HCT116 (cell line): ENCODE results near the gene PSMA3. TPM values are rescaled to one million over a fixed set of nuclear protein-coding genes. Genes with fewer than 3 reads are reported as not detected.

ENCODE experiments used
- ATAC-seq: fragments of 200-7000 bp; cut with Tn5 transposase; 2 replicates; pipeline ENCODE4 v1.9.1; 2020; ENCODE audit warnings: mild to moderate bottlenecking, moderate library complexity
- BruUV-seq: library from RNA; stranded (reverse); fragments of 400-500 nt; replicated peaks from 2 replicates; lab custom pipeline; 2021; lab: Mats Ljungman, UMichigan
- CTCF ChIA-PET: fragments of 300-600 bp; sonication (Branson Sonifier 250); formaldehyde crosslinking; loops from one replicate; lab custom pipeline; 2021; ENCODE audit warnings: antibody characterized with exemption; lab: Charles Lee
- POLR2A ChIA-PET: fragments of 300-600, 350-600 bp; sonication (Branson Sonifier 250); formaldehyde crosslinking; loops from one replicate; lab custom pipeline; 2021; ENCODE audit warnings: antibody characterized with exemption; lab: Charles Lee
- RAD21 ChIA-PET, 2 experiments: fragments of 300-600 bp; sonication (Branson Sonifier 250); formaldehyde crosslinking; loops; one replicate each; lab custom pipeline; 2023; ENCODE audit warnings: low total read pairs in 2 of 2; ENCODE audit not compliant: uncharacterized antibody in 2 of 2, unreplicated experiment in 2 of 2, low non-redundant PET in 1 of 2; lab: Charles Lee
- DNase-seq: peaks from one replicate; pipeline ENCODE4 v3.0.0-alpha.2; 2010; ENCODE audit warnings: low read depth, low spot score
- H2AFZ ChIP-seq: fragments of 200-600 bp; shearing (Covaris generic), sonication (generic); 2 replicates; pipeline ENCODE4 v1.6.1; 2017; ENCODE audit warnings: low read depth, mixed run types, mixed read lengths, antibody characterized with exemption, low read length; ENCODE audit not compliant: poor library complexity, severe bottlenecking
- H3K27ac ChIP-seq: 2 replicates; pipeline ENCODE4 v1.5.1; 2012; ENCODE audit warnings: low read depth, low read length
- H3K27me3 ChIP-seq: fragments of 200-600 bp; sonication (generic); 2 replicates; pipeline ENCODE4 v1.6.1; 2016; ENCODE audit warnings: mixed run types, low read length, mixed read lengths; ENCODE audit not compliant: insufficient read depth
- H3K36me3 ChIP-seq, 2 experiments: fragments of 200-500 bp in 1 of 2; fragments of 200-600 bp in 1 of 2; sonication (Bioruptor generic) in 1 of 2; sonication (generic) in 1 of 2; 2 replicates each; pipeline versions ENCODE4 v1.5.1 to v1.6.1; 2014 to 2016; ENCODE audit warnings: low read length in 2 of 2, inconsistent platforms in 1 of 2, mixed read lengths in 1 of 2, mixed run types in 1 of 2; ENCODE audit not compliant: insufficient read depth in 2 of 2, control insufficient read depth in 1 of 2
- H3K4me1 ChIP-seq, 2 experiments: fragments of 200-600 bp in 1 of 2; sonication (generic) in 1 of 2; 2 replicates each; pipeline versions ENCODE4 v1.5.1 to v1.6.1; 2012 to 2017; ENCODE audit warnings: low read length in 2 of 2, inconsistent platforms in 1 of 2, mild to moderate bottlenecking in 1 of 2, mixed read lengths in 1 of 2, mixed run types in 1 of 2, moderate library complexity in 1 of 2; ENCODE audit not compliant: insufficient read depth in 2 of 2, control insufficient read depth in 1 of 2
- H3K4me2 ChIP-seq: fragments of 200-600 bp; sonication (generic); 2 replicates; pipeline ENCODE4 v1.6.1; 2017; ENCODE audit warnings: mixed run types, low read length, mixed read lengths
- H3K4me3 ChIP-seq, 2 experiments: fragments of 200-600 bp in 1 of 2; sonication (generic) in 1 of 2; replicated peaks in 1 of 2; 2 replicates each; pipeline ENCODE4 v1.5.1; 2011 to 2016; ENCODE audit warnings: low read length in 2 of 2, control low read depth in 1 of 2, low read depth in 1 of 2, mild to moderate bottlenecking in 1 of 2, mixed read lengths in 1 of 2, mixed run types in 1 of 2
- H3K79me2 ChIP-seq: fragments of 200-600 bp; sonication (generic); 2 replicates; pipeline ENCODE4 v1.6.1; 2017; ENCODE audit warnings: mild to moderate bottlenecking, mixed run types, low read length, moderate library complexity, mixed read lengths; ENCODE audit not compliant: insufficient read depth
- H3K9ac ChIP-seq: fragments of 200-600 bp; sonication (generic); 2 replicates; pipeline ENCODE4 v1.6.1; 2016; ENCODE audit warnings: low read length, mixed read lengths
- H3K9me2 ChIP-seq: fragments of 200-600 bp; sonication (generic), shearing (Covaris generic); 2 replicates; pipeline ENCODE4 v1.6.1; 2017; ENCODE audit warnings: mixed run types, mild to moderate bottlenecking, moderate library complexity; ENCODE audit not compliant: insufficient read depth
- H3K9me3 ChIP-seq, 2 experiments: fragments of 200-500 bp in 1 of 2; fragments of 200-600 bp in 1 of 2; sonication (Bioruptor generic) in 1 of 2; sonication (generic) in 1 of 2; 2 replicates each; pipeline ENCODE4 v1.6.1; 2014 to 2017; ENCODE audit warnings: low read length in 2 of 2, mixed read lengths in 2 of 2, inconsistent platforms in 1 of 2, low read depth in 1 of 2, mild to moderate bottlenecking in 1 of 2, mixed run types in 1 of 2, moderate library complexity in 1 of 2; ENCODE audit not compliant: control insufficient read depth in 1 of 2, insufficient read depth in 1 of 2
- H4K20me1 ChIP-seq: fragments of 200-600 bp; sonication (generic), shearing (Covaris generic); 2 replicates; pipeline ENCODE4 v1.6.1; 2017; ENCODE audit warnings: mixed run types, mild to moderate bottlenecking, moderate library complexity; ENCODE audit not compliant: insufficient read depth
- CBX3 ChIP-seq: IDR thresholded peaks from 2 replicates; pipeline ENCODE4 v1.6.1; 2012; ENCODE audit warnings: low read depth
- CEBPB ChIP-seq: IDR thresholded peaks from 2 replicates; pipeline ENCODE4 v1.6.1; 2012; ENCODE audit warnings: low read depth
- CTCF ChIP-seq, 3 experiments: fragments of 200-600 bp in 1 of 3; sonication (generic) in 1 of 3; IDR thresholded peaks in 2 of 3; conservative IDR thresholded peaks in 1 of 3; 2 replicates each; pipeline ENCODE4 v1.5.1; 2012 to 2017; ENCODE audit warnings: low read depth in 2 of 3, low read length in 2 of 3, antibody characterized with exemption in 1 of 3, borderline replicate concordance in 1 of 3, control low read depth in 1 of 3, mild to moderate bottlenecking in 1 of 3, mixed read lengths in 1 of 3, mixed run types in 1 of 3, moderate library complexity in 1 of 3; ENCODE audit not compliant: insufficient read depth in 1 of 3
- EGR1 ChIP-seq: IDR thresholded peaks from 2 replicates; pipeline ENCODE4 v1.6.1; 2012; ENCODE audit warnings: low read depth
- EZH2 ChIP-seq: fragments of 200-600 bp; sonication (generic); IDR thresholded peaks from 2 replicates; pipeline ENCODE4 v1.6.1; 2017; ENCODE audit warnings: antibody characterized with exemption, mixed run types
- EZH2phosphoT487 ChIP-seq: fragments of 200-600 bp; IDR thresholded peaks from 2 replicates; pipeline ENCODE4 v1.6.1; 2018; ENCODE audit warnings: antibody characterized with exemption, borderline replicate concordance
- FOSL1 ChIP-seq: IDR thresholded peaks from 2 replicates; pipeline ENCODE4 v1.6.1; 2012; ENCODE audit warnings: low read depth
- JUND ChIP-seq: IDR thresholded peaks from 2 replicates; pipeline ENCODE4 v1.6.1; 2012
- POLR2A ChIP-seq: IDR thresholded peaks from 2 replicates; pipeline ENCODE4 v1.7.0; 2011; ENCODE audit warnings: borderline replicate concordance; ENCODE audit not compliant: insufficient read depth, insufficient read length; ENCODE audit errors: extremely low read depth
- POLR2AphosphoS5 ChIP-seq: IDR thresholded peaks from 2 replicates; pipeline ENCODE4 v1.6.1; 2011; ENCODE audit warnings: mild to moderate bottlenecking, low read depth, low read length, moderate library complexity
- REST ChIP-seq: IDR thresholded peaks from 2 replicates; pipeline ENCODE4 v1.6.1; 2012; ENCODE audit warnings: low read depth
- SIN3A ChIP-seq: IDR thresholded peaks from 2 replicates; pipeline ENCODE4 v1.6.1; 2012; ENCODE audit warnings: low read depth
- TCF7L2 ChIP-seq: IDR thresholded peaks from 2 replicates; pipeline ENCODE4 v1.7.0; 2011; ENCODE audit warnings: borderline replicate concordance, inconsistent platforms; ENCODE audit not compliant: insufficient read depth, insufficient read length; ENCODE audit errors: extremely low read depth
- YY1 ChIP-seq: IDR thresholded peaks from 2 replicates; pipeline ENCODE4 v1.6.1; 2011; ENCODE audit warnings: low read length, low read depth, moderate library complexity, mild to moderate bottlenecking; ENCODE audit not compliant: insufficient replicate concordance; ENCODE audit errors: extremely low read depth
- ZNF274 ChIP-seq: fragments of 200-500 bp; sonication (Bioruptor generic); IDR thresholded peaks from 2 replicates; pipeline ENCODE4 v1.6.1; 2014; ENCODE audit warnings: mild to moderate bottlenecking, low read depth, low read length, inconsistent platforms
- intact Hi-C: fragments of 100-400 bp; cut with micrococcal nuclease; formaldehyde crosslinking; loops from 2 replicates; pipeline ENCODE4 v1.10.0; 2022
- total RNA-seq: library from RNA; stranded (reverse); gene quantifications from one replicate; pipeline ENCODE4 v1.2.1, GENCODE V29; 2021; ENCODE audit not compliant: unreplicated experiment
- TF ChIP-seq, protein P1 (sequence below): IDR thresholded peaks from 2 replicates; pipeline ENCODE4 v1.6.1; 2011; ENCODE audit warnings: mild to moderate bottlenecking, low read length, moderate library complexity; ENCODE audit not compliant: insufficient replicate concordance; ENCODE audit errors: extremely low read depth
- TF ChIP-seq, protein P2 (sequence below): IDR thresholded peaks from 2 replicates; pipeline ENCODE4 v1.6.1; 2012

Gene PSMA3
- total RNA-seq, 1 experiment from 2014 or later = 267 TPM

- TF ChIP-seq, protein P1, sequence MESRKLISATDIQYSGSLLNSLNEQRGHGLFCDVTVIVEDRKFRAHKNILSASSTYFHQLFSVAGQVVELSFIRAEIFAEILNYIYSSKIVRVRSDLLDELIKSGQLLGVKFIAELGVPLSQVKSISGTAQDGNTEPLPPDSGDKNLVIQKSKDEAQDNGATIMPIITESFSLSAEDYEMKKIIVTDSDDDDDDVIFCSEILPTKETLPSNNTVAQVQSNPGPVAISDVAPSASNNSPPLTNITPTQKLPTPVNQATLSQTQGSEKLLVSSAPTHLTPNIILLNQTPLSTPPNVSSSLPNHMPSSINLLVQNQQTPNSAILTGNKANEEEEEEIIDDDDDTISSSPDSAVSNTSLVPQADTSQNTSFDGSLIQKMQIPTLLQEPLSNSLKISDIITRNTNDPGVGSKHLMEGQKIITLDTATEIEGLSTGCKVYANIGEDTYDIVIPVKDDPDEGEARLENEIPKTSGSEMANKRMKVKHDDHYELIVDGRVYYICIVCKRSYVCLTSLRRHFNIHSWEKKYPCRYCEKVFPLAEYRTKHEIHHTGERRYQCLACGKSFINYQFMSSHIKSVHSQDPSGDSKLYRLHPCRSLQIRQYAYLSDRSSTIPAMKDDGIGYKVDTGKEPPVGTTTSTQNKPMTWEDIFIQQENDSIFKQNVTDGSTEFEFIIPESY = no peak
- TF ChIP-seq TCF7L2 (no peak), ZNF274 (no peak), SIN3A (no peak), CEBPB (no peak), POLR2AphosphoS5 (no peak), EZH2phosphoT487 (no peak)
Observed at GRCh38 chr14:58275527-58276190, 31.0 kb downstream of the PSMA3 start (continued).

DNA sequence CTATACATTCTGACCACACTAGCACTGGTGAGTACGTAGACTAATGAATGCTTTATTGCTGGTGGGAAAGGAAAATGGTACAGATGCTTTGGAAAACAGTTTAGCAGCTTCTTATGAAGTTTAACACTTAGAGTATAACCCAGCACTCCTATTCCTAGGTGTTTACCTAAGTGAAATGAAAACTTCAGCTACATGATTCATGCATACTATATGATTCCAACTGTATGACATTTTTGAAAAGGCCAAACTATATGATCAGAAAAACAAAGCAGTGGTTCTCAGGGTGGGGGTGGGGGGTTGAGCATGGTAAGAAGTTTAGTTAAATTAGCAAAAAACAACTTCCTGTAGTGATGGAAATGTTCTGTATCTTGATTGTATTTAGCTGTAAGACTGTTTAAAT, 31.6 kb downstream of the PSMA3 start:
- H3K9ac ChIP-seq = no peak overlapping the region
- BruUV-seq = no TSS peak
- no peak for TF ChIP-seq POLR2A
- TF ChIP-seq CBX3 = no peak
- TF ChIP-seq, protein P2, sequence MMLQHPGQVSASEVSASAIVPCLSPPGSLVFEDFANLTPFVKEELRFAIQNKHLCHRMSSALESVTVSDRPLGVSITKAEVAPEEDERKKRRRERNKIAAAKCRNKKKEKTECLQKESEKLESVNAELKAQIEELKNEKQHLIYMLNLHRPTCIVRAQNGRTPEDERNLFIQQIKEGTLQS = no peak
- no peak for TF ChIP-seq EZH2
- TF ChIP-seq TCF7L2 = no peak
- no peak for TF ChIP-seq EGR1
- TF ChIP-seq EZH2phosphoT487 = no peak
- no peak for TF ChIP-seq YY1
- TF ChIP-seq CTCF (IDR thresholded peaks at IDR 0.05 in 2 of 3, conservative IDR thresholded peaks at IDR 0.05 in 1 of 3; ENCODE audit: borderline replicate concordance in 1 of 3, insufficient read depth in 1 of 3, low read depth in 2 of 3, low read length in 2 of 3) = no peak
- TF ChIP-seq JUND = no peak
- TF ChIP-seq SIN3A = no peak
- no peak for TF ChIP-seq REST
- TF ChIP-seq FOSL1 = no peak
- no peak for TF ChIP-seq POLR2AphosphoS5

More for the DNA sequence above, 31.6 kb downstream of the PSMA3 start:
- H3K79me2 ChIP-seq = peaks cover 94% of the 10 kb centered on the region
- ATAC-seq (no peak), DNase-seq (no peak)
- no peak overlapping the region for H3K4me2 ChIP-seq
- H3K4me3 ChIP-seq = no peak overlapping the region
- intact Hi-C loops = no loop called here
- H3K27ac ChIP-seq = no peak overlapping the region
- CTCF ChIA-PET = no interaction called here
- POLR2A ChIA-PET = interaction anchor here (1.6 kb wide), 1 partner anchor 22 kb away, joined by 3 read pairs; the partner anchor contains the start of gene ARID4A
- H3K36me3 ChIP-seq = peaks cover 24 to 25% of the 10 kb centered on the region in 2 experiments
- H3K27me3 ChIP-seq = no peaks in the 10 kb centered on the region
- no peak overlapping the region for H2AFZ ChIP-seq
- H3K9me3 ChIP-seq = no peaks in the 10 kb centered on the region
- no peaks in the 10 kb centered on the region for H3K4me1 ChIP-seq
- RAD21 ChIA-PET = no interaction called here
- no peaks in the 10 kb centered on the region for H3K9me2 ChIP-seq
- H4K20me1 ChIP-seq = peaks cover 4% of the 10 kb centered on the region; the same call in 1 of the 2 replicates
